GM11168 (cell line): ENCODE data around the gene ADAMTS15.

Experiments
- in situ Hi-C: fragments of 300-500 bp; cut with MboI; formaldehyde crosslinking; loops from one replicate; pipeline ENCODE4 v1.12.0; 2022; ENCODE audit warnings: low sequenced_read_pairs; ENCODE audit not compliant: unreplicated experiment

The ADAMTS15 gene

DNA sequence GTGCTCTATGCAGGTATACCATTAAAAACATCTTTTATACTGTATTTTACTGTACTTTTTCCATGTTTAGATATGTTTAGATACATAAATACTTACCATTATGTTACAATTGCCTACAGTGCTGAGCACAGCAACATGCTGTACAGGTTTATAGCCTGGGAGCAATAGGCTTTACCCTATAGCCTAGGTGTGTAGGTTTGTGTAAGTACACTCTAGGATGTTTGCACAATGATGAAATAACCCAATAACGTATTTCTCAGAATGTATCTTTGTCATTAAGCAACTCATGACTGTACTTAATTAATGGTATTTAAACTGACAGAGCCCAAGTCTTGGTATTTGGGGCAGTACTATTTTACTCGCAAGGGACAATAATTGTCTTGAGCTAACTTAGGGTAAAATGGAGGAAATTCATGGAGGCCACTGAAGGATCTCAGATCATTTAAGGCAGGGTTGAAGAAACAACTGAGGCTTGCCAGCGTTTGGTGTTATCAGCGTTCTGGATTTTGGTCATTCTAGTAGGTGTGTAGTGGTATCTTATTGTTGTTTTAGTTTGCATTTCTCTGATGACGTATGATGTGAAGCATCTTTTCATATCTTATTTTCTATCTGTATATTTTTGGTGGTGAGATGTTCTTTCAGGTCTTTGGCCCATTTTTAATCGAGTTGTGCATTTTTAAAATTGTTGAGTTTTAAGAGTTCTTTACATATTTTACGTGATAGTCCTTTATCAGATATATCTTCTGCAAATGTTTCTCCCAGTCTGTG lies 42.4 kb downstream of the ADAMTS15 start:
- in situ Hi-C loops, result no loop called here

DNA sequence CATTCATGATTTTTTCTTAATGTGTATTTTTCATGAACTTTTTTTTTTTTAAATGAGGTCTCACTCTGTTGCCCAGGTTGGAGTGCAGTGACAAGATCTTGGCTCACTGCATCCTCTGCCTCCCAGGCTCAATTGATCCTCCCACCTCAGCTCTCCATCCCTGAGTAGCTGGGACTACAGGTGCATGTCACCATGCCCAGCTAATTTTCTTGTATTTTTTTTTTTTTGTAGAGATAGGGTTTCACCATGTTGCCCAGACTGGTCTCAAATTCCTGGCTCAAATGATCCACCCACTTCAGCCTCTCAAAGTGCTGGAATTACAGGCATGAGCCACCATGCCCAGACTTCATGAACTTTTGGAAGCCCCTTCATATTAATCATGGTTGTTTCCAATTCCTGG lies 49.7 kb downstream of the ADAMTS15 start:
- in situ Hi-C loops, result no loop called here

DNA sequence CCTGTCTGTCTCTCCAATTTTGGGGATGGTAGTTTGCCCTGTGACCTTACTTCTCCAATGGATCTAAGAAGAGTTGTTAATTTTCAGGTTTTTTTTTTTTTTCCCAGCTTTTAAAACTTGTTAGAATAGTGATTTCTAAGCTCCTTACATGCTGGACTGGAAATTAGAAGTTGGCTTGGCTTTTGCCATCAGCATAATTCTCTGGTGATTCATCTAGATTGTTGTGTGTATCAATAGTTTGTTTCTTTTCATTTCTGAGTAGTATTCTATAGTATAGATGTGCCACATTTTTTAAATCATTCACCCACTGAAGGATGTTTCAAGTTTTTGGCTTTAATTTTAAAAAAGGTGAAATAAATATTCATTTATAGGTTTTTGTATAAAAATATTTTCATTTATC lies 51.4 kb downstream of the ADAMTS15 start:
- in situ Hi-C loops, result no loop called here

DNA sequence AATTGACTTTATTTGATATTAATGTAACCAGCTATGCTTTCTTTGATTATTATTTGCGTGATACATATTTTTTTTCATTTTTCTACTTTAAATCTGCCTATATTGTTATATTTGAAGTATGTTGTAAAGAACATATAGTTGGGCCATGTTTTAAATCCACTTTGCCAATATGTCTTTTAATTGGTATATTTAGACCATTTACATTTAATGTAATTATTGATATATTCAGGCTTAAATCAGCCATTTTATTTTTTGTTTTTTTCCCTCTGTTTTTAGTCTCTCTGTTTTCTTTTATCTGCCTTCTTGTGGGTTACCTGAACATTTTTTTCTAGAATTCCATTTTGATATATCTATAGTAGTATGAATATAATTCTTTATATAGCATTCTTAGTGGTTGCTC lies 55.9 kb downstream of the ADAMTS15 start:
- in situ Hi-C loops, result no loop called here

DNA sequence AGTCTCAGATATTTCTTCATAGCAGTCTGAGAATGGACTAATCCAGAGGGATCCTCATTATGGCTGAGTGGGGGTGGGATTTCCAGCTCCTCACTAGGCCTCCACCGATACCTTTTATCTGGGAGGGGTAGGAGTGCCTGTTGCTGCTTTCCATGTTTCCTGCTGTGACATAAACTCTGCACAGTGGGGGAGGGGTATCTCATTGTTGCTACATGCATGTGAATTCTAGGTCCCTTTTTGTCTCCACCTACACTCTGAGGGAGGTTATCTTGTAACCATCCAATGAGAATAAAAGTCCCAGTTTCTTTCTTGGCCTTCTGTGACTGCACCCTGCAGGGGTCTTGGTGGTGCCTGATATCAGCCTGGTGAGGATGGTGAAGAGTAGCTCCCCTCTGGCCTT lies 60.5 kb downstream of the ADAMTS15 start:
- in situ Hi-C loops, result no loop called here

DNA sequence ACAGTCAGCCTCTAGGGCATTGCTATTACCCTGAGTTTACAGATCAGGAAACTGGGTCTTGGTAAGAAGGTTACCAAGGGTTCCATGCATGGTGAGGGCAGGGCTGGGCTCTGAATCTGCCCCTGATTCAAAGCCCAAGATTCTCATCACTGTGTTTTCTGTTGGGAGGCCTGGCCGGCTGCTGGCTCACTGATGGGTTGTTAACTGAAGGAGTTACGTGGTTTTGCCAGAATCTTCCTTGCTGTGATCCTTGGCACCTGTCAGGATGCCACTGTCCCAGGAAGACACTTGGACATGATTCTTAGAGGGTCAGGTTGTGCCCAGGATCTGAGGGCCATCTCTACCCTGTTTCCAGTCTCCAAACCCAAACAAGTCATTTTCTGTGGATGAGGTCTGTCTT lies 61.5 kb downstream of the ADAMTS15 start:
- in situ Hi-C loops, result no loop called here

DNA sequence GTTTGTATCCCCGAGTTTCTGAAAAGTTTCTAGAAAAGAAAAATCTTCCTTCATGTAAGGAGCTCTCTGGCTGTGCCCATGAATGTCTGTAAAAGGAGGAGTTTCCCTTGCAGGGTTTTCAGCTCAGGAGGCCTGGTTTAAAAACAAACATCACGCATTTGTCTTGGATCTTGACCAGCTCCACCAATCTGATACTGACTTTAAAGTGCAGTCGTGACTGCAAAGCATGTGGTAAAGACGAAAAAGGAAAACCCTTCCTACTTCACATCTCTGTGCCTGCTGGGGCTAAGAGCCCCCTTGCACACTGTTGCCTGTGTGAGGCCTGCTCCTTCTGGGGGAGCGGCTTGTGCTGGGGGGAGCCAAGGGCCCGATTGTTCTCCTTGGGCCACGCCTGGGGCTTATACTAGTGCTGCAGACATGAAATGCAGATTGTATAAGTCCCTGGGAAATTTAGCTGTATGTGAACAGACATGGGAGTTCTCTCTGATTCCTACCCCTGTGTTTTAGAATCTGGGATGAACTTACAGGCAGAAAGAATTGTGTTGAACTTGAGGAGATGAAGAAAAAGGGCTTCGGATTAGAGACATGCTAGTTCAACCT lies 62.1 kb downstream of the ADAMTS15 start:
- in situ Hi-C loops, result no loop called here

DNA sequence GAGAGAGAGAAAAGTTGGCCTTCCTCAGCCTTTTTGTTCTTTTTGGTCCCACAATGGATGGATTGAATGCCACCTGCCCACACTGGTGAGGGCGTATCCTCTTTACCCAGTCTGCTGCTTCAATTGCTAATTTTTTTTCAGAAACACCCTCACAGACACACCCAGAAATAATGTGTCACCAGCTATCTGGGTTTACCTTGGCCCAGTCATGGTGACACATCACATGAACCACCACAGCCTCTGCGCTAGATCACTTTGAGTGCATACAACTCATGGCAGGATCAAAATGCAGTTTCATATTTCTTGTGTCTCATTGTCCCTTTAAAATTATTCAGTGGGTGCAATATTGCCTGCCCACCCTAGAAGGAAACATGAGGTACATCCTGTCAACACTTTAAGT lies 63.3 kb downstream of the ADAMTS15 start:
- in situ Hi-C loops, result no loop called here

DNA sequence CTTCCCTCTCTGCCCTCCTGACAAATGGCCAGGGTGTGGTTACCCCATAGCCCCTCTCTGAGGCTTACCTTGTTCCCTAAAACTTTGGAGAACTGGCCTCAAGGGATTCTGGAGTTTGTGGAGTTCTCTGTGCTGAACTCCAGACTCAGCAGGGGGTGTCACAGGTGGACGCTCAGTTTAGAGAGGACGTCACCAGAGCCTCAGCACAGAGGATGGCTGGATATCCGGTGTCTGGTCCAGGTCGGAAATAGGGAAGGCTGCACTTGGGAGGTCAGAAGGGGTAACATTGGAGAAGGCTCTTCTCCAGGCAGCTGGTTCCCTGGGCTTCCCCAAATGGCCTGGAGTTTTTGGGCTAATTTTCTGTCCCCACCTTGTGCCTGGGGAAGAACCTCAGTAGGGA lies 64.2 kb downstream of the ADAMTS15 start:
- in situ Hi-C loops, result no loop called here

DNA sequence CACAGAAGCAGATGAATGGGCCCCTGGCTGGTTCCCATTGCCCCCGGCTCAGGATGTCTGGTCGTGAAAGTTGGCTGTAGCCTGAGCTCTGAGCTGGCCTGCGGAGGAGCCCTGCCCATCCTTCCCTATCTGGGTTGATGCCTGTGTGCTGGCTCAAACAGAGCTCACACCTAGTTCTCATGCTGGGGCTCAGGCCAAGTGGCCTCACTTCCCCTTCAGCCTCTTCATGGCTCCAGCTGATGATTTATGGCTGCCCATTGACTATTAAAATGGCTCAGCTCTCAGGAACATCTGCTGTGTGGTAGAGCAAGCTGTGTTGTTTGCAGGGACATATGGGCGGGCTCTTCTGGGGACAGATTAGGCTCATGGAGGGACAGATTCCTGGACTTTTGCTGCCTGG lies 64.7 kb downstream of the ADAMTS15 start:
- in situ Hi-C loops, result no loop called here

DNA sequence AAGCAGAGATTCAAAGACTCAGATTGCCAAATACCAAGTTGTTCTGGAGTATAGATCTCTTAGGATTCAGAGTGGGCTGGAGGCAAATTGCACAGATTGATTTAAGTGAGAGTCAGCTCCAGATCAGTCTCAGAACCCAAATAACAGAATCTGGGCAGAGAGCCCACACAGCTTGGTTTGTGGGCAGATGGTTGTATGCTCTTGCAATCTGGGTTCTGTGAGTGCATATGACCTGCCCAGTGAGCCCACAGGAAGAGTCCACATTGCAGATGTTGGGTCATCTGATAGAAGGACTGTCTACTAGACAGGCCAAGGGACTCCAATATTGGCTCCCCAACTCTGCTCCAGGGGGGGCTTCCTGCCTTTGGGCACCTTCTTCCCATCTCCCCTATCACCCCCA lies 65.9 kb downstream of the ADAMTS15 start:
- in situ Hi-C loops, result no loop called here

DNA sequence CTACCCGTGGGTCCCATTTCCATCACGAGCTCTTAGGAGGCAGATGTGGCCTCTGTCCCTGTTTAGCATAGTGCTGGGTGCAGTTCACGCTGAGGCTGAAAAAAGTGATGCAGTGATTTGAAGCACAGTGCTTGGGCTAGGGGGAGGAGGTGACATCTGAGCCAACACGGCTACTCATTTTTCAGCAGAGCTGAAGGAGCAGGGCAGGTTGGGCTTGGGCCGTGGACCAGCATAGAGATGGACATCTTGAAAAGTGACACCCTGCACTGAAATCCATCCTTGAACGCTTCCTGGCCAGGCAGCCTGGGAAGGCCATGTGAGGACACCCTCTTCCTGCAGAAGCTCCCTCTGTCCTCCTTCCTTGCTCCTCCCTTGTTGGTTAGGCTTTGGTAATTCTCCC lies 66.4 kb downstream of the ADAMTS15 start:
- in situ Hi-C loops, result no loop called here

DNA sequence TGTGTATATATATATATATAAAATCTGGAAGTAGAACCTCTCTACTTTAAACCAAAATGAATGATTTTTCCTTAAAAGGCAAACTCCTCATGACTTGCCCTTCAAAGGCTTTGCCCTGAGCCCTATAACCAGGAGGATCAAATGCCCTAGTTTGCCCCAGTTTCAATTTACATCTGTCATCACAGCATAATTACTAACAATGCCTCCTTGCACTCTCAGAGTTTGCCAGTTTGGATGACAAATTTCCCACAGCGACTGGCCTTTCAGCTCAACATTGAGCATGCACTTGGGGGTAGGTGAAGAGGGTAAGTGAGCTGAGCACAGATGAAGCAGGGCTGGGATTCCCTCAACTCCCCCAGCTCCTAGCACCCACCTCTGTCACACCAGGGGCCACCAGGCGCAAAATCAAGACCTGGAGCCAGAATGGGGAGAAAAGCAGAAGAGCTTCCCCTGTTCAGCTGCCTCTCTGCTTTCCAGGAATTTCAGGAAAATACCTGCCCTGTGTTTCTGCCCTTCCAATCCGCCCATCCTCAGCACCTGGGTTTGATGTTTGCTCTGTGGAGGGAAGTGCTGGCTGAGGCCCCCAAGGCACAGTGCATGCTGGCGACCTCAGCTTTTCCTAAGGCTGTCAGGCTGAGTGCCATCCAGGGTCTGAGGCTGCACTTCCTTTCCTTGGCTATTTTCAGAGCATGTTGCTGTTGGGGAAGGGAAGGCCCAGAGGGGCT lies 67.5 kb downstream of the ADAMTS15 start:
- in situ Hi-C loops, result no loop called here

DNA sequence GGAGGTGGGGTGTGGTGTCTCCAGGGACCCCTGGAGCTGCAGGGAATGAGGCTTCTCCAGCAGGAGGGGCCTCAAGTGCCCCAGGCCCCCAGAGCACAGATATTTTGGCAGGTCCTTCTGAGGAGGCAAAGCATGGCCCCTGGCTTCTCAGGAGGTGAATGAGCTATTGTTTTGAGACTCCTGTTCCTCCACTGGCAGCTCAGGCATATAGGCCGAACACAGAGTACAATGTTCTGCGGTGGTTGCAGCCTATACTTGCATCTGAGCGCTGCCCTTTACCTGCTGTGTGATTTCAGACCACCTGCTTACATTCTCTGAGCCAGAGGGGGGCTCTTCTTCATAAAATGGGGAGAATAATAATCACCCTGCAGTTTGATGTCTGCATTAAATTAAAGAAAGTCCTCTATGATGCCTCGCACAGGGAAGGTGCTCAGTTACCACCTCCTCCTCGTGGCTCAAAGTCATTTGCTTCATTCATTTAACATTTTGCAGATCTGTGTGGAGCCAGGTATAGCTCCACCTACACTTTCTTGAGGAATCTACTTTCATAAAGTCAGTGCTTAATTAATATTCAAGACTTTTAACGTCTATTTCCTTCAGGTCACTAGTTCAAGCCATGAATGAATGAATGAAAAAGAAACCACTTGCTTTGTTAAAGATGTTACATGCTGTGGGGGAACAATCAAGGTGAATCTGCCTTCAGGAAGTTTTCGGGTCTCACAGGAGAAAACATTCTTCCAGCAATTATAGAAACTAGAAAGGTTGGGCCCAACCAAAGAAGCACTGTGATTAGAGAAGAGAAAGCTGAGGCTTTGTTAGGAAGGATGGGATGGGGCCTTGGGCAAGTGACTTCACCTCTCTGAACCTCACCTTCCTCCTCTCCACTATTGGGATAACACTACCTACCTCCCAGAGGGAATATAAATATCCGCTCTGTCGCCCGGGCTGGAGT lies 68.4 kb downstream of the ADAMTS15 start:
- in situ Hi-C loops, result no loop called here

DNA sequence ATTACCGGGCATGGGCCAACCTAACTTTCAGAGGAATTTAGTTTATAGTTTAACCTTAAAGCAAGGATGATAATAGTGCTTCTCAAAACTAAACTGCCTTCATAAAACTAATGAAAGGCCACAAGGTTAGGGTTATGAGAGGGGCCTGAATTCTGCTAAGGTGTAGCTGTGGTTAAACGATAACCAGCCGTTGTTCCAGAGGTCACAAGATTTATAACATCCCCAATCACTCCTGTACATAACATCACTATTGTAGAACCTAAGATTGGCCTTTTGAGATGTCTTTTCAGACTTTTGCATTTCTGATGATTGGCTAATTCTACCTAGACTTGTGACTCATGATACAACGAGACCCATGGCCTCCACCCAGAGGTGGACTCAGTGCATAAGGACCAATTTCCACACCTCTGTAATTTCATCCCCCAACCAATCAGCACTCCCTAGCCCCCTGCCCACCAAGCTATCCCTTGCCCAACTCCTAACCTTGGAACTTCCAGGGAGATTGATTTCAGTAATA lies 69.8 kb downstream of the ADAMTS15 start:
- in situ Hi-C loops, result no loop called here

DNA sequence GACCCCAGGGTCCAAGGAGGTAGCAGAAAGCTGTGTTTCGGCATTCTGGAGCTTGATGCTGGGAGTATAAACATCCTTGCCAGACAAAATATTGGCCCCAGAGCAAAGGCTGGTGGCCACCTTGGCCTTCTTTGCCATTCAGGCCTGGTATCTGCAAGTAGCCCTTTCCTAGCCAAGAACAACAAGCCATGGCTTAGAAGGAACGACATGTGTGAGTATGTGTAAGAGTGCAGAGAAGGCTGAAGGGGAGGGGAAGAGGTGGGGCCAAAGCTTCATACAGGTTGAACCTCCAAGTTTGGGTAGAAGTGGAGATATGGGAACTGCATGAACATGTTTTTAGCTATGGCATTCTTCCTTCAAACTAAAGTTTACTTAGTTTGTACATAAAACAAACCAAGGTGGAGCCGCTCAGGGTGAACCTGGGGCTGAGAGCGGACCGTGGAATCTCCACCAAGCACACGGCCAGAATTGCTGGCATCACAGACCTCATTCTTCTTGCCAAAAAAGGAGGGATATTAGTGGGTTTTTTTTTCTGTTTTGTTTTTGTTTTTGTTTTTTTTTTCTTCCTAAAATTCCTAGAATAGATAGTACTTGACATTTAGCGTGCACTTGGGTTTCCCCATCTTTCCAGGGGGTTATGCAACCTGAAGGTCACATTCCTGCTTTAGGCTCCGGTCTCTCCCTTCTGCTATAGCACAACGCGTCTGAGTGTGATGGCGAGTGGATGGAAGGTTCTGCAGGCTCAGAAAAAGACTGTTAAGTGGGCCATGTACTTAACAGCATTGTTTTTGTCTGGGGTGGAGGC lies 70.9 kb downstream of the ADAMTS15 start:
- in situ Hi-C loops, result no loop called here

DNA sequence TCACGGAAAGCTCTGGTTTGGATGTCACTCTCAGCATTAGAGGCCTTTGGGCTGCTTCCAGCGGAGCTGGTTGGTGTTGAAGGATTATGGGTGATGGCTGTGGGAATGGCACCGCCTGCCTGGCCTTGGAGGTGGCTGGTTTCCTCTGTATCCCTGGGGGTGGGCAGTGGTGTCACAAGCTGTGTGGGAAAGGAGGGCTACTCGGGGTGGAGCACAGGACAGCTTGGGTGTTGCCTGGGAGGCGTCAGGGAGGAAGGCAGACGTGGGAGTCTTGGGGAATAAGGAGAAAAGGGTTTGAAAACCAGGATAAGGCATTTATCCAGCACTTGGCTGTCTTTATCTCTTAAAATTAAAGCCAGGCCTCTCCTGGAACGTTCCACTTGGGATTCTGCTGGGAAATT lies 71.8 kb downstream of the ADAMTS15 start:
- in situ Hi-C loops, result no loop called here

DNA sequence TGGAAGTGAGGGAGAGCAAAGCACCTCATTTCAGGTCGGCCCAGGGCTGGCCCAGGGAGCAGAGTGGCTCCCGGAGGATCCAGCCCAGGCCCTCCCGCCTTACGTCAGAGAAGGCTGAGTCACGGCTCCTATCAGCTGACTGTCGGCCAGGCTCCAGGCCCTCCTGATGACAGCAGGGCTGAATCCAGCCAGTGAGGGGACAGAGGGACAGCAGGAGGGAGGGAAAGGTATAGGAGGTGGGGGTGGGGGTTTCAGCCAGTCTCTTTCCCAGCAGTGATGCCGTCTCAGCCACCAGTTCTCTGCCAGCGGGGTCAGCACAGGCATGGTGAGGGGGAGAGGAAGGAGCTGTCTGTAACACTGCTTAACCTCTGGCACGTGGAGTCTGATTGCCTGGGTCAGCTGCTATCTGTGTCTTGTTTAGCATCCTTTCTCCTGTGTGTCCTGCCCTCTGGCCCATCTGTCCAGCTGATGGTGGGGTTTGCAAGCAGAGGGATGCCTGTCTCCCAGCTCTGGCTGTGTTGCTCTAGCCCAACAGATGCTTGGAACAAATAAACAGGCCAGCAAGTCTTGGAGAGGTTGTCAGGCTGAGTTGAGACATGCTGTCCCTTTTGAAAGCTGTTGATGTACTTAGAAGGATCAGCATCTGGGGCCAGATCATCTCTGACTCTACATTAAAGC lies 74.0 kb downstream of the ADAMTS15 start:
- in situ Hi-C loops, result no loop called here

DNA sequence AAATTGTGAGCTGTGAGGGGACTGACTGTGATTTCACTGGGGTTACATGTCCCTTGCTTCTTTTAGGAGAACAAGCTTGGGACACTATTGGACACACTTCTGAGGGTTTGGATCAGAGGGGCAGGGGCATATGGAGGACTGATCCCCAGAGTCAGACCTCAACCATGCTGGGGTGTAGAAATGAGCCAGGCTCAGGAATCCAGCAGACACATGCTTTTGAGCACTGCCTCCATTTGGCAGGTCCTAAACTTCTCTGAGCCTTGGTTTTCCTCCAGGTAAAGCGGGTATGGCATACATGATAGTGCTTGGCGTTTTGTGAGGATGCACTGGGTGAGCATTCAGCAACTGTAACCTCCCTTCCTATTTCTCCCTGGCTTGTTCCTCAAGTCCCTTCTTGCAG lies 74.7 kb downstream of the ADAMTS15 start:
- in situ Hi-C loops, result no loop called here
